ENCODE measurements around the gene TMEM41B. TPM values are rescaled to one million over a fixed set of nuclear protein-coding genes. Genes with fewer than 3 reads are reported as not detected.
"Not testable (repeated sequence)": the region's sequence is repeated elsewhere in the genome, so short reads cannot be mapped to it uniquely, and the experiment has no call there.

The TMEM41B gene
- total RNA-seq (10 to 100 TPM; 71.9 to 77.1 TPM), polyA plus RNA-seq (ENCODE audit: insufficient read length in 6 of 6) (10 to 100 TPM; 36.5 to 50.3 (median 43.5) TPM)
- long read RNA-seq, donor 1, transcript TMEM41B-204 (7 exons, 3,968 nt), result major isoform, 10 of 28 reads
- long read RNA-seq, donor 1, partial matches to known transcripts, result 13 of 28 reads
- long read RNA-seq, donor 1, other reads (novel, unspliced or antisense), result 0 of 28 reads
- long read RNA-seq, donor 2, transcript TMEM41B-204 (7 exons, 3,968 nt), result major isoform, 5 of 58 reads
- long read RNA-seq, donor 2, partial matches to known transcripts, result 50 of 58 reads
- long read RNA-seq, donor 2, other reads (novel, unspliced or antisense), result 0 of 58 reads
- long read RNA-seq, donor 3, partial matches to known transcripts, result 8 of 14 reads
- long read RNA-seq, donor 3, other reads (novel, unspliced or antisense), result 0 of 14 reads
- long read RNA-seq, donor 4, partial matches to known transcripts, result 1 of 4 reads
- long read RNA-seq, donor 4, other reads (novel, unspliced or antisense), result 1 of 4 reads
- long read RNA-seq, donor 5, transcript TMEM41B-204 (7 exons, 3,968 nt), result major isoform, 7 of 37 reads
- long read RNA-seq, donor 5, partial matches to known transcripts, result 23 of 37 reads
- long read RNA-seq, donor 5, other reads (novel, unspliced or antisense), result 0 of 37 reads
- long read RNA-seq, donor 6, partial matches to known transcripts, result 0 of 8 reads
- long read RNA-seq, donor 6, other reads (novel, unspliced or antisense), result 0 of 8 reads
- long read RNA-seq, donor 7, partial matches to known transcripts, result 0 of 1 reads
- long read RNA-seq, donor 7, other reads (novel, unspliced or antisense), result 0 of 1 reads
- long read RNA-seq, donor 8, partial matches to known transcripts, result 26 of 42 reads
- long read RNA-seq, donor 8, other reads (novel, unspliced or antisense), result 8 of 42 reads
- long read RNA-seq, donor 9, result 0 reads
- long read RNA-seq, donor 10, result 0 reads
- long read RNA-seq, donor 11, transcript TMEM41B-204 (7 exons, 3,968 nt), result major isoform, 12 of 54 reads
- long read RNA-seq, donor 11, partial matches to known transcripts, result 38 of 54 reads
- long read RNA-seq, donor 11, other reads (novel, unspliced or antisense), result 0 of 54 reads
- long read RNA-seq, donor 12, partial matches to known transcripts, result 0 of 5 reads
- long read RNA-seq, donor 12, other reads (novel, unspliced or antisense), result 0 of 5 reads

- intact Hi-C loops (cut with DNase I), result no loop called here
- no peak for TF ChIP-seq CTCF (IDR thresholded peaks at IDR 0.05)
- ATAC-seq, result peak; percentile 98
- peak within 1 kb of the TSS; percentile 82 to 91 for H3K27ac ChIP-seq
- peak; percentile 96 to 100 (median 98) for DNase-seq
- peak within 1 kb of the TSS; percentile 91 for H3K4me3 ChIP-seq
- H3K27me3 ChIP-seq, result no peaks in the 10 kb centered on the region
- H3K36me3 ChIP-seq, result no peaks in the 10 kb centered on the region
- H3K9me3 ChIP-seq, result no peaks in the 10 kb centered on the region
- peaks cover 7 to 52% of the 10 kb centered on the region in 2 donors for H3K4me1 ChIP-seq
Measured at GRCh38 chr11:9314291-9315077, at the start of gene TMEM41B. TMEM41B (minus strand) TSS chr11:9314593; CDS start chr11:9314441, 152 bp downstream.

- Histone ChIP-seq H3K9me3 (no peaks in the 10 kb centered on the region), H3K36me3 (no peaks in the 10 kb centered on the region), H3K4me1 (peaks cover 3 to 29% of the 10 kb centered on the region in 2 donors), H3K27me3 (no peaks in the 10 kb centered on the region), H3K4me3 (no peak overlapping the region), H3K27ac (peak overlapping the region in 1 of 2 donors; percentile 95)
- ATAC-seq (no peak), DNase-seq (no peak)
- TF ChIP-seq CTCF (IDR thresholded peaks at IDR 0.05), result no peak
- intact Hi-C loops (cut with DNase I), result no loop called here
Measured at GRCh38 chr11:9362393-9362863, 48.0 kb upstream of the TMEM41B start.

GRCh38 chr11:9360862-9361622 lies 46.6 kb upstream of the TMEM41B start:
- ATAC-seq; H3K27me3 ChIP-seq; intact Hi-C loops (cut with DNase I); H3K36me3 ChIP-seq; DNase-seq; H3K27ac ChIP-seq; H3K4me3 ChIP-seq; H3K9me3 ChIP-seq: not testable (repeated sequence)
- peaks cover 3 to 29% of the 10 kb centered on the region in 2 donors for H3K4me1 ChIP-seq

GRCh38 chr11:9357041-9357440 lies 42.6 kb upstream of the TMEM41B start:
- no peak for TF ChIP-seq CTCF (IDR thresholded peaks at IDR 0.05)
- Histone ChIP-seq H3K27ac (no peak overlapping the region), H3K36me3 (no peaks in the 10 kb centered on the region), H3K4me1 (no peaks in the 10 kb centered on the region), H3K4me3 (no peak overlapping the region), H3K27me3 (no peaks in the 10 kb centered on the region), H3K9me3 (no peaks in the 10 kb centered on the region)
- intact Hi-C loops (cut with DNase I), result no loop called here
- ATAC-seq, result no peak
- no peak for DNase-seq

Measured in left lung (tissue), 14 donors.